Transverse colon (tissue), 4 donors: ENCODE results near the gene PACS2. TPM values are rescaled to one million over a fixed set of nuclear protein-coding genes. Genes with fewer than 3 reads are reported as not detected.

Experiments used
- DNase-seq: peaks from one replicate; pipeline ENCODE4 v3.0.0-alpha.2; 2019
- H3K27ac ChIP-seq, 4 donors: fragments of 200-600 bp; sonication (generic); 2 replicates each; pipeline ENCODE4 v1.5.1; 2016 to 2018; ENCODE audit warnings: inconsistent platforms in 4 of 4
- H3K27me3 ChIP-seq: fragments of 200-600 bp; sonication (generic); 2 replicates; pipeline ENCODE4 v1.5.1; 2017; ENCODE audit warnings: inconsistent platforms
- H3K36me3 ChIP-seq, 4 donors: fragments of 200-600 bp; sonication (generic); 2 replicates each; pipeline ENCODE4 v1.5.1; 2017 to 2019; ENCODE audit warnings: inconsistent platforms in 4 of 4
- H3K4me1 ChIP-seq, 4 donors: fragments of 200-600 bp; sonication (generic); 2 replicates each; pipeline ENCODE4 v1.5.1; 2017 to 2020; ENCODE audit warnings: inconsistent platforms in 4 of 4
- H3K4me3 ChIP-seq, 4 donors: fragments of 200-600 bp; sonication (generic); 1 replicate in 1 of 4; 2 replicates in 3 of 4; pipeline versions ENCODE4 v1.5.1 to v1.6.1; 2017 to 2019; ENCODE audit warnings: inconsistent platforms in 4 of 4
- H3K9me3 ChIP-seq, 2 donors: fragments of 200-600 bp; sonication (generic); 2 replicates each; pipeline ENCODE4 v1.5.1; 2017 to 2019; ENCODE audit warnings: inconsistent platforms in 2 of 2
- CTCF ChIP-seq, 5 experiments: fragments of 200-600 bp in 3 of 5; fragments of 450-650 bp in 2 of 5; sonication (generic) in 3 of 5; IDR thresholded peaks; 1 replicate in 2 of 5; 2 replicates in 3 of 5; pipeline ENCODE4 v1.5.1; 2016 to 2017; ENCODE audit warnings: antibody characterized with exemption in 5 of 5, inconsistent platforms in 3 of 5, mild to moderate bottlenecking in 2 of 5, moderate library complexity in 1 of 5
- EP300 ChIP-seq: sonication (generic); formaldehyde crosslinking; IDR thresholded peaks from one replicate; pipeline ENCODE4 v1.6.1; 2017; ENCODE audit warnings: antibody characterized with exemption, low read depth
- POLR2A ChIP-seq: fragments of 450-650 bp; IDR thresholded peaks from one replicate; pipeline ENCODE4 v1.6.1; 2016; ENCODE audit warnings: antibody characterized with exemption, mild to moderate bottlenecking, moderate library complexity
- POLR2AphosphoS5 ChIP-seq, 3 donors: sonication (generic); formaldehyde crosslinking; IDR thresholded peaks; one replicate each; pipeline ENCODE4 v1.6.1; 2016; ENCODE audit warnings: antibody characterized with exemption in 3 of 3
- WGBS, 2 donors: methylation state at CpG; one replicate each; pipeline ENCODE4 v1.1.5; 2018; ENCODE audit warnings: low coverage in 1 of 2; 5-methylcytosine and 5-hydroxymethylcytosine counted together
- in situ Hi-C, 4 donors: fragments of 200-750 bp; cut with MboI; loops; one replicate each; pipeline versions ENCODE4 v1.15.0 to v1.15.1; 2017; ENCODE audit warnings: low sequenced_read_pairs in 3 of 4, low pct_ligation_motif_present in 1 of 4, low pct_unique_long_range_greater_than_20kb in 1 of 4
- intact Hi-C: fragments of 100-400 bp; cut with DNase I; formaldehyde crosslinking; loops from one replicate; pipeline ENCODE4 v1.15.1; 2023; ENCODE audit warnings: low total_unique reads
- total RNA-seq, 4 donors: library from RNA; depleted of rRNA; stranded (reverse); fragments of >200 nt; gene quantifications; one replicate each; pipeline ENCODE4 v1.1.0, GENCODE V29; 2016

The PACS2 gene
- total RNA-seq, 4 donors from 2014 or later: 63.0 to 249 (median 135) TPM

- TF ChIP-seq EP300: no peak
- no peak for TF ChIP-seq POLR2AphosphoS5 (IDR thresholded peaks at IDR 0.05)
- TF ChIP-seq CTCF (IDR thresholded peaks at IDR 0.05): no peak
- no peak for TF ChIP-seq POLR2A
- no peaks in the 10 kb centered on the region for H3K9me3 ChIP-seq
- H3K27me3 ChIP-seq: peaks cover 51% of the 10 kb centered on the region
- 72% methylated on average over 17 of the region's 17 CpGs; no CpG with 5 or more reads in 1 of the 2 donors for WGBS, 2 donors
- intact Hi-C loops (no loop called here), in situ Hi-C loops (no loop called here)
- DNase-seq: no peak
- H3K4me3 ChIP-seq: no peak overlapping the region
- no peak overlapping the region for H3K27ac ChIP-seq
- H3K36me3 ChIP-seq: no peaks in the 10 kb centered on the region
- H3K4me1 ChIP-seq: peaks cover 9 to 23% (median 15%) of the 10 kb centered on the region in 4 donors
Measured at GRCh38 chr14:105411985-105412770, 97.6 kb downstream of the PACS2 start.

- intact Hi-C loops: no loop called here
Measured at GRCh38 chr14:105412771-105413543, 98.4 kb downstream of the PACS2 start.

GRCh38 chr14:105413544-105413886 is 99.0 kb downstream of the PACS2 start:
- no peaks in the 10 kb centered on the region for H3K36me3 ChIP-seq
- H3K4me1 ChIP-seq: peaks cover 9 to 27% (median 22%) of the 10 kb centered on the region in 4 donors
- no peaks in the 10 kb centered on the region for H3K9me3 ChIP-seq
- no peak overlapping the region for H3K4me3 ChIP-seq
- intact Hi-C loops (no loop called here), in situ Hi-C loops (no loop called here)
- H3K27ac ChIP-seq: no peak overlapping the region
- WGBS, 2 donors: 93% methylated on average over 2 of the region's 2 CpGs; no CpG with 5 or more reads in 1 of the 2 donors
- peaks cover 51% of the 10 kb centered on the region for H3K27me3 ChIP-seq
- DNase-seq: no peak
- TF ChIP-seq POLR2AphosphoS5 (IDR thresholded peaks at IDR 0.05) (no peak), CTCF (IDR thresholded peaks at IDR 0.05) (no peak), EP300 (no peak), POLR2A (no peak)

More at GRCh38 chr14:105412771-105413543, 98.4 kb downstream of the PACS2 start:
- no peak for DNase-seq
- Histone ChIP-seq H3K4me1 (peaks cover 9 to 23% (median 18%) of the 10 kb centered on the region in 4 donors), H3K27me3 (peaks cover 51% of the 10 kb centered on the region), H3K9me3 (no peaks in the 10 kb centered on the region), H3K27ac (no peak overlapping the region), H3K4me3 (no peak overlapping the region), H3K36me3 (no peaks in the 10 kb centered on the region)
- in situ Hi-C loops: no loop called here
- TF ChIP-seq CTCF (IDR thresholded peaks at IDR 0.05) (no peak), POLR2A (no peak), POLR2AphosphoS5 (IDR thresholded peaks at IDR 0.05) (no peak), EP300 (no peak)
- WGBS, 2 donors: 81% methylated on average over 8 of the region's 8 CpGs; no CpG with 5 or more reads in 1 of the 2 donors
